Dedifferentiated amniotic fluid mesenchymal stem cell (primary cell): Measurements from ENCODE around the gene FNDC11.

Source experiments
- DNase-seq: peaks from one replicate; pipeline ENCODE4 v3.0.0-alpha.2; 2016; ENCODE audit errors: extremely low spot score

Gene FNDC11

DNA sequence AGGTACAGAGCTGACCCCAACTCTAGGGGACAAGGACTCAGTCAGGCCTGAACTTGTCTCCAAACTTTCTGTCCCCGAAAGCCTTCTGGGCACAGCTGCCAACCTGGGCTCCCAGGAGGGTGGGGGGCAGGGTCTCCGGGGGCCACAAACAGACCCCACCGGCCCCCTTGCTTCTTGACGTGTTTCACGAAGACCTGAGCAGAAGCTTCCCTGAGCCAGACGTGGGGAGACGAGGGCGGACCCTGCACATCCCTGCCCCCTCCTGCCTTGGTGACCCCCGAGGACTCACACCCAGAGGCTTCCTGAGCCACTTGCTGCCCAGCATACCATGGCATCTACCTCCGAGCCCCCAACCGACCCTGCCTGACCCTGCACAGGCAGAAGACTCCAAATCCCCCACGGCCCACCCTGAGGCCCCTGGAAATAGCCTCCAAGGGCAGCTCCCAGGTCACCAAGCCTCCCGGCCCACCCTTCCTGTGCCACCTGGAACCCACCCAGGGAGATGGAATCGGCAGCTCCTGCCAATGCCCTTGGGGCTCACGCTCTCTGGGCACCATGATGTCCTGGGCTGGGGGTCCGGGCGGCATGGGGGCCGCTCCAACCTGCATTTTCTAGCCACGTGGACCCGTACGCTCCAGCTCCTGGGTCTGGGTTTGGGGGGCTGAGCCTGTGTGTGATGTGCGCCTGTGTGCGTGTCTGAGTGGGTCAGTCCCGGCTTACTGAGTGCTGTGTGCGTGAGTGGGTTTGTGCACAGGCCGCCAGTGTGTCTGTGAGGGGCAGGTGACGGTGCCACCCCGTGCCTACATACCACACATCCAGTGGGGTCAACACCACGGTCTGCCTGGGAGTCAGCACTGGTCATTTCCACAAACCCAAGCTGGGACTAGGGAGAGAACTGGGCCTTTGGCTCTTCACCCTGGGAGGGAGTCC is 14.3 kb upstream of the FNDC11 start:
- DNase-seq, result no peak

DNA sequence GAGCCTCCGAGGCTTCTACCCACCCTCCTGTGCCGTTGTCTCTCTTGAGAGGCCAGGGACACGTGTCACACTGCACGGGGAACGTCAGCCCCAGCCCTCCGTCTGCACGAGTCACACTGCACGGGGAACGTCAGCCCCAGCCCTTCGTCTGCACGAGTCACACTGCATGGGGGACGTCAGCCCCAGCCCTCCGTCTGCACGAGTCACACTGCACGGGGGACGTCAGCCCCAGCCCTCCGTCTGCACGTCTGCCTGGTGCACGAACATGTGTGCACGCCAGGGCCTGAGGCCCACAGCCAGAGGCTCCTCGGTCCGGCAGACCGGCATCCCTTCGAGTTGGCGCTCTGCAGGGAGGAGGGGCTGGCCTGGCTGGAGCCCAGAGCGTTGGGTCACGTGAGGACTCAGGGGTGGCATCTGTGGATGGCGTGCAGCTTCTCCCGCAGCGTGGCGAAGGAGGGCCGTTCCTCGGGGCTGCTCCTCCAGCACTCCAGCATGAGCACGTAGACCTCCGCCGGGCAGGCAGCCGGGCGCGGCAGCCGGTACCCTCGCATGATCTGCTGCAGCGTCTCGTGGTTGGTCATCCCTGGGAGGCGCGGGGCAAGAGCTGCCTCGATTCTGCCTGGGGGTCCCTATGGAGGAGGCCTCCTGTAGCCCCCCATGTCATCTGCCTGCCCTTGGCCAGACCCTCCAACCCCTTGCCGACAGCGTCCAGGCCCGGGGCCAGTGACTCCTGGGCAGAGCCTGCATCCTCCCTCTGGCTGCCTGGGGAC is 13.4 kb upstream of the FNDC11 start:
- DNase-seq, result no peak

DNA sequence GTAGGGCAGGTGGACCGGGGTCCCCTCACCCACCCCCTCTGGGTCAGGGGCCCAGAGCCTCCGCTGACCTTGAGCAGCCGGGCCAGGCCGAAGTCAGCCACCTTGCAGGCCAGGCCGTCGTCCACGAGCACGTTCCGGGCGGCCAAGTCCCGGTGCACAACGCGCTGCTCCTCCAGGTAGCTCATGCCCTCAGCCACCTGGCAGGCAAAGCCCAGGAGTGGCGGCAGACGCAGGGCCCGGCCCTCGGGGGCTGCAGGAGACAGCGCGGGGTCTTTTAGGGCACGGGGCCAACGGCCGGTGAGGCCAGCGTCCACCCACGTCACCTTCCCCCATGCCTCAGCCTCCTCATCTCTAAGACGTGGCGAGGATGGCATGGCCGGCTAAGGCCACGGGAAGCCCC is 12.6 kb upstream of the FNDC11 start:
- DNase-seq, result no peak

DNA sequence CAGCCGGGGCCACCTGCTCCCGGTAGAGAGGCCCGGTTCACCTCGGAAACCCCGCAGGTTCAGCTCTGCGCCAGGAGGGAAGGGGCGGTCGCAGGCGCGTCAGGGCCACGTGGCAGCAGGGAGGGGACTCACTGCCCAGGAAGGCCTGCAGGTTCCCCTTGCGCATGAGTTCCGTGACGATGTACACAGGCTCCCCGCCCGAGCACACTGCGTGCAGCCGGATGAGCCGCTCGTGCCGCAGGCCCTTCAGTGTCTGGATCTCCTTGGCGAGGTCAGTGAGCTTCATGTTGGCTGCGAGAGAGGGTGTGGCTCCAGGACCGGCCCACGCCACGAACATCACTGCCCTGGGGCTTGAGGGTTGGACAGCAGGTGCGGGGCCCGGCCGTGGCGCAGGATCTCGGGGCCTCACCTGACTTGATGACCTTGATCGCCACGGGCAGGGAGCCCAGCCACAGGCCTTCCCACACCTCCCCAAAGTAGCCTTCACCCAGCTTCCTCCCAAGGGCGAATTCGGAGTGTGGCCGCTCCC is 11.9 kb upstream of the FNDC11 start:
- DNase-seq, result no peak

GRCh38 chr20:63542696-63543095 is 11.3 kb upstream of the FNDC11 start:
- no peak for DNase-seq

DNA sequence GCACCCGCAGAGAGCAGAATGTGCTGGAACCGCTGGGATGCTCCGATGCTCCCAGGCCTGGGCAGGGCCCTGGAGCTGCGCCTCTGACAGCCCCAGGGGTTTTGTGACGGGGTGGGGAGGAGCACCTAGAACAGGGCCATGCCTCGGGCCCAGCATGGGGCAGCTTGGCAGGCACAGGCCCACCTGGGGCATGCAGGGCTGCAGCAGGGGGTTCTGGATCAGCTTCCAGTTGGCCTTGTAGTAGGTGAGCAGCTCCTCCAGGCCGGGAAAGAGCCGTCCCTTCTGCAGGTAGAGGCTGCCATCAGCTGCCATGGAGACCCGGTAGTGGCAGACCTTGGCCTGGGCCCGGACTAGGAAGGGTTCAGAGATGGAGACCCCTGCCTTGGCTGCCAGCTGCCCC is 10.8 kb upstream of the FNDC11 start:
- DNase-seq, result no peak

GRCh38 chr20:63543733-63544132 is 10.2 kb upstream of the FNDC11 start:
- no peak for DNase-seq

DNA sequence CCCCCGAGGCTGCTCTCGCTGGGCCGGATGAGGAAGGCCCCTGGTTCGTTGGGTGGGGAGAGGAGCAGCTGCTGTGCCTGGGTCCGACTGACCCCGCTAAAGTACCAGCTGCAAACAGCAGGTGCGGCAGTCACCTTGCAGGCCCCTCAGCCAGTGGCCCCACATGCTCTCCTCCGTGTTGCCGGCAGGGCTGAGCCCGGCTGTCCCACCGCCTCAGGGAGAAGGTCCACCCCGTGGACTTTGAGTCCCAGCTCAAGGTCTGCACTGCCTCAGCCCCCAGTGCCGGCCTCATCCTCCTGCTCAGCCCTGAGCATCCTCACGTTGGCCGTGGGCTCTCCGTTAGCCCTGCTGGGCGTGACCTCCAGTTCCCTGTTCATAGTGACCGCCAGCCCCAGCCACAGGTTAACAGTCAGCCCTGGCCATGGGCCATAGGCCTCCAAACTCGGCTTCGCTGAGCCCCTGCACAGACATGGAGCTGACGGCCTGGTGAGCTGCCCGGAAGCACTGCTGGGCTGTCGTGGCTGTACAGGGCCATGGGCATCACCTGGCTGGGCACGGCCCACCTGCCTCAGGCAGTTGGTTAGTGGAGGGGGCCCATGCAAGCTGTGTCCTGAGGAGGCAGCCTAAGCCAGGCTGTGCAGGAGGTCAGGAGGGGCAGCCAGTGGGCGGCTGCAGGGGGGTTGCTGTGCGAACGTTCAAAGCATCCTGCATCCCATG is 9.6 kb upstream of the FNDC11 start:
- no peak for DNase-seq

- no peak for DNase-seq
Measured at GRCh38 chr20:63544958-63545516, 8.9 kb upstream of the FNDC11 start.

DNA sequence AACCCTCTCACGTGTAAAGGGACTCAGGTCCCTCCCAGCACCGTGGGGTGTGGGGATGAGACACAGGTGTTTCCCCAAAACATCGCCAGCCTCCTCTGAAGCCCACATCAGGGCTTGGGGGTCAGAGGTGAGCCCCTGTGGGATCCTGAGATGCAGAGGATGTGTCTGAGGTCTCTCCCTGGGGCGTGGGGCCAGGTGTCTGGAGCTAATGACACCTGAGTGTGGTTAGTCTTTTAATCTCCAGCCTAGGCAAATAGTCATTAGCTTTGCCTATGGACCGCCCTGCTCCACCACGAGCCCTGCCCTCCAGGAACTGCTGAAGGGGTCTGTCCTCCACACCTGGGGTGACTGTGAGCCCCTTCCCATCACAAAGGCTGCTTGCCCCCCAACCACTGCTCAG is 8.1 kb upstream of the FNDC11 start:
- no peak for DNase-seq

- no peak for DNase-seq
Measured at GRCh38 chr20:63546256-63546955, 7.6 kb upstream of the FNDC11 start.

DNA sequence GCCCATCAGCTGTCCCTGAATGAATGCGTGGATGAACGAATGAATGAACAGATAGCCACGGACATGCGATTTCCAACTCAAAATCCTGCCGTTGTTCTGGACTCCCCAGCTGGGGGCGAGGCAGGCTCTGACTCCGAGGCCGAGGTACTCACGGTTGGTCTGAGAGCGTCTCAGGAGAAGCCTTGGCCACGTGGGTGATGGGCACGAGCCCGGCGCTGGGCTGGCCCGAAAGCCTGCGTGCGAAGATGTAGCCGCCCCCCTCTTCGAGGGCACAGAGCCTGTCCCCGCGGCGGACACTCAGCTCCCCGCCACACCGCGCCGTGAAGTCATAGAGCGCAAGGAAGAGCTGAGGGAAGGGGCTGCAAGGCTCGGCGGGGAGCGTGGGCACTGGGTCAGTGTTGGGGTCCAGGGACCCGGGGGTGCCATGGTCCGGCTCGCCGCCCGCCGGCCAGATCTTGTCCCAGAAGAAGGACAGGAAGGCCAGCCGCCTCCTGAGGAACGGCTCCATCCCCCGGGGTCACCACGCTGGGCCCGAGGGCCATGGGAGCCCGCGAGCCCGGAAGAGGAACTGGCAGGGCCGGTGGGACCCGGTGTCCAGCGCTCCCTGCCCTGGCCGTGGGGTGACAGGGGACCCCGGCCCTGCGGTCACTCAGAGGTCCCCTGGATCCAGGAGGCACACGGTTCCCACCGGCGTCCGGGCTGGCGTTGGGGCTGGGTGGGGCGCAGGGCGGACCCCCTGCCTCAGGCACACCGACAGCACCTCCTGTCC is 6.8 kb upstream of the FNDC11 start:
- DNase-seq, result no peak

GRCh38 chr20:63547725-63548480 is 6.1 kb upstream of the FNDC11 start, which contains the start of gene SRMS:
SRMS (minus strand) TSS chr20:63547749; CDS start chr20:63547463, 286 bp downstream.
- no peak for DNase-seq

DNA sequence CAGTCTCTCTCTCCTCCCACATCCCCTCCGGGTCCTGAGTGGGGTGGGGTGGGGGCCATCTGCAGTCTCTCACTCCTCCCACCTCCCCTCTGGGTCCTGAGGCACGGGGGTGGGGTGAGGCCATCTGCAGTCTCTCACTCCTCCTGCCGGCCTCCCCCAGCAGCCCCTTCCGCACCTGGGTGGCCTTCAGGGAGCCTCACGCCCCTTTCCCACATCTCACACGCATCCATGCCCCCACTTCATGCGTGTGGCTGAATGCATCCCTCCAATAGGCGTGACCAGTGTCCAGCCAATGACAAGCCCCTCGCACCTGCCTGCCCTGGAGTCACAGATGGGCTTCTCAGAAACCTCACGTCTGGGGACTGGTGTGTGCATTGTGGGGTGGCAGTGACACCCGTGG is 5.4 kb upstream of the FNDC11 start:
- DNase-seq, result no peak

GRCh38 chr20:63549019-63549418 is 4.9 kb upstream of the FNDC11 start:
- no peak for DNase-seq

- no peak for DNase-seq
Measured at GRCh38 chr20:63549679-63550282, 4.2 kb upstream of the FNDC11 start.

GRCh38 chr20:63551068-63551467 is 2.9 kb upstream of the FNDC11 start:
- no peak for DNase-seq

- no peak for DNase-seq
Measured at GRCh38 chr20:63552481-63553249, 1.3 kb upstream of the FNDC11 start.
